Measurements from ENCODE around the gene ACAP3.

The ACAP3 gene

GRCh38 chr1:1285102-1285571 lies 22.6 kb downstream of the ACAP3 start:
- DNase-seq: no peak
- ATAC-seq: no peak

- DNase-seq (no peak), ATAC-seq (no peak)
Observed at GRCh38 chr1:1284221-1285101, 23.3 kb downstream of the ACAP3 start.

GRCh38 chr1:1283821-1284220 lies 23.9 kb downstream of the ACAP3 start:
- ATAC-seq (no peak), DNase-seq (no peak)

GRCh38 chr1:1282998-1283397 lies 24.7 kb downstream of the ACAP3 start:
- ATAC-seq (peak; percentile 11), DNase-seq (peak; percentile 35)

GRCh38 chr1:1281533-1282321 lies 26.0 kb downstream of the ACAP3 start:
- DNase-seq: no peak
- peak; percentile 42 for ATAC-seq

GRCh38 chr1:1280782-1281481 lies 26.8 kb downstream of the ACAP3 start:
- ATAC-seq: peak; percentile 8
- no peak for DNase-seq

GRCh38 chr1:1279028-1279427 lies 28.7 kb downstream of the ACAP3 start:
- no peak for DNase-seq
- no peak for ATAC-seq

- DNase-seq (no peak), ATAC-seq (no peak)
Observed at GRCh38 chr1:1278620-1279019, 29.1 kb downstream of the ACAP3 start.

- DNase-seq: no peak
Observed at GRCh38 chr1:1275836-1276235, 31.9 kb downstream of the ACAP3 start.

GRCh38 chr1:1274931-1275431 lies 32.7 kb downstream of the ACAP3 start:
- no peak for ATAC-seq
- no peak for DNase-seq

More at GRCh38 chr1:1275836-1276235, 31.9 kb downstream of the ACAP3 start:
- no peak for ATAC-seq

GRCh38 chr1:1274299-1274930 lies 33.3 kb downstream of the ACAP3 start:
- no peak for DNase-seq
- ATAC-seq: no peak

- peak; percentile 93 for ATAC-seq
Observed at GRCh38 chr1:1273512-1274298, 34.0 kb downstream of the ACAP3 start, which contains the start of gene UBE2J2. Gene UBE2J2, minus strand, starts transcription at chr1:1273854. Its CDS starts 5,862 bp downstream, at chr1:1267992.

GRCh38 chr1:1273209-1273511 lies 34.6 kb downstream of the ACAP3 start:
- DNase-seq: no peak
- no peak for ATAC-seq

More at GRCh38 chr1:1273512-1274298, 34.0 kb downstream of the ACAP3 start, which contains the start of gene UBE2J2:
- DNase-seq: peak; percentile 95

GRCh38 chr1:1272341-1273208 lies 35.2 kb downstream of the ACAP3 start:
- DNase-seq (no peak), ATAC-seq (no peak)

- DNase-seq (no peak), ATAC-seq (no peak)
Observed at GRCh38 chr1:1270813-1271212, 36.9 kb downstream of the ACAP3 start.

- no peak for DNase-seq
- ATAC-seq: no peak
Observed at GRCh38 chr1:1268284-1268682, 39.4 kb downstream of the ACAP3 start.

GRCh38 chr1:1267488-1268283 lies 40.0 kb downstream of the ACAP3 start:
- no peak for ATAC-seq
- DNase-seq: no peak

GRCh38 chr1:1264868-1265272 lies 42.9 kb downstream of the ACAP3 start:
- no peak for ATAC-seq

GRCh38 chr1:1264026-1264425 lies 43.7 kb downstream of the ACAP3 start:
- ATAC-seq (no peak), DNase-seq (no peak)

More at GRCh38 chr1:1264868-1265272, 42.9 kb downstream of the ACAP3 start:
- no peak for DNase-seq

All from stimulated activated naive CD8-positive, alpha-beta T cell treated with anti-CD3 and anti-CD28 coated beads, Interleukin-15, Interleukin-2, amounts not matched to agents 100 U/mL and 50 U/mL, for 24 hours (primary cell).